GM12878 (cell line): ENCODE results near the gene ITGA7. TPM values are rescaled to one million over a fixed set of nuclear protein-coding genes. Genes with fewer than 3 reads are reported as not detected.

Source experiments
- ATAC-seq: fragments of 200-7000 bp; cut with Tn5 transposase; 3 replicates; pipeline ENCODE4 v1.9.1; 2020; ENCODE audit warnings: mild to moderate bottlenecking, moderate library complexity
- BruUV-seq: library from RNA; stranded (reverse); fragments of 400-500 nt; replicated peaks from 2 replicates; lab custom pipeline; 2021; lab: Mats Ljungman, UMichigan
- CTCF ChIA-PET: fragments of 300-600 bp; sonication (Branson Sonifier 250); formaldehyde crosslinking; extraction: SDS; loops from one replicate; lab custom pipeline; 2021; ENCODE audit warnings: inconsistent platforms; lab: Yijun Ruan, JAX
- POLR2A ChIA-PET: fragments of 350-600 bp; formaldehyde crosslinking; extraction: SDS; loops from one replicate; lab custom pipeline; 2021; ENCODE audit warnings: inconsistent platforms; lab: Charles Lee
- RAD21 ChIA-PET: fragments of 300-600 bp; sonication (Branson Sonifier 250); formaldehyde crosslinking; loops from one replicate; lab custom pipeline; 2023; ENCODE audit warnings: antibody characterized with exemption; ENCODE audit not compliant: unreplicated experiment; lab: Charles Lee
- SMC1A ChIA-PET: fragments of 300-600 bp; sonication (Branson Sonifier 250); formaldehyde crosslinking; loops from one replicate; lab custom pipeline; 2023; ENCODE audit not compliant: unreplicated experiment, uncharacterized antibody; lab: Charles Lee
- DNase-seq: peaks from one replicate; pipeline ENCODE4 v3.0.0-alpha.2; 2011; ENCODE audit warnings: low read depth, low spot score
- FAIRE-seq: peaks from 3 replicates; lab custom pipeline; 2011; peaks lifted over from hg19 to GRCh38; lab: Jason Lieb, UNC
- H2AFZ ChIP-seq: 2 replicates; pipeline ENCODE4 v1.6.0; 2011; ENCODE audit warnings: low read depth, low read length, control low read depth; ENCODE audit not compliant: control insufficient read depth
- H3K27ac ChIP-seq: 2 replicates; pipeline ENCODE4 v1.5.1; 2011; ENCODE audit warnings: control low read depth; ENCODE audit not compliant: control insufficient read depth, insufficient read depth
- H3K27me3 ChIP-seq, 2 experiments: replicated peaks in 1 of 2; 2 replicates each; pipeline versions ENCODE4 v1.6.0 to v1.6.1; 2011; ENCODE audit warnings: low read length in 1 of 2; ENCODE audit not compliant: control insufficient read depth in 2 of 2, insufficient read depth in 2 of 2
- H3K36me3 ChIP-seq, 2 experiments: 2 replicates each; pipeline ENCODE4 v1.5.1; 2011; ENCODE audit warnings: low read length in 1 of 2; ENCODE audit not compliant: control insufficient read depth in 2 of 2, insufficient read depth in 2 of 2
- H3K4me1 ChIP-seq: 2 replicates; pipeline ENCODE4 v1.6.1; 2011; ENCODE audit warnings: mild to moderate bottlenecking, low read length, moderate library complexity, mixed read lengths; ENCODE audit not compliant: control insufficient read depth, insufficient read depth
- H3K4me2 ChIP-seq: 2 replicates; pipeline ENCODE4 v1.6.0; 2011; ENCODE audit warnings: control low read depth; ENCODE audit not compliant: control insufficient read depth, insufficient read depth
- H3K4me3 ChIP-seq: fragments of 200-600 bp; sonication (generic); 2 replicates; pipeline ENCODE4 v1.5.1; 2016
- H3K79me2 ChIP-seq: 2 replicates; pipeline ENCODE4 v1.6.0; 2011; ENCODE audit warnings: low read length; ENCODE audit not compliant: control insufficient read depth, insufficient read depth
- H3K9ac ChIP-seq: 2 replicates; pipeline ENCODE4 v1.8.0; 2011; ENCODE audit warnings: low read length, control low read depth, mixed read lengths; ENCODE audit not compliant: control insufficient read depth, insufficient read depth
- H3K9me3 ChIP-seq: replicated peaks from 3 replicates; pipeline ENCODE4 v1.5.1; 2011; ENCODE audit warnings: mild to moderate bottlenecking, low read length; ENCODE audit not compliant: control insufficient read depth, insufficient read depth
- H4K20me1 ChIP-seq: 2 replicates; pipeline ENCODE4 v1.6.0; 2011; ENCODE audit not compliant: control insufficient read depth, insufficient read depth
- BCL11A ChIP-seq: IDR thresholded peaks from 2 replicates; pipeline ENCODE4 v1.6.1; 2011; ENCODE audit warnings: low read depth, low read length
- CBX3 ChIP-seq: fragments of 200-600 bp; sonication (generic); IDR thresholded peaks from 2 replicates; pipeline ENCODE4 v1.6.1; 2016; ENCODE audit warnings: low read depth, borderline replicate concordance
- FOXK2 ChIP-seq: fragments of 450-650 bp; IDR thresholded peaks from 2 replicates; pipeline ENCODE4 v1.6.1; 2017; ENCODE audit warnings: mild to moderate bottlenecking, moderate library complexity
- IKZF2 ChIP-seq, 2 experiments: fragments of 450-650 bp; IDR thresholded peaks; 2 replicates each; pipeline ENCODE4 v1.6.1; 2017; ENCODE audit warnings: mild to moderate bottlenecking in 2 of 2, moderate library complexity in 2 of 2
- LARP7 ChIP-seq: fragments of 450-650 bp; IDR thresholded peaks from 2 replicates; pipeline ENCODE4 v1.6.1; 2017; ENCODE audit warnings: mild to moderate bottlenecking
- NFYB ChIP-seq: IDR thresholded peaks from 2 replicates; pipeline ENCODE4 v1.6.1; 2011; ENCODE audit warnings: low read depth, mild to moderate bottlenecking, low read length, improper control_type of control experiment, moderate library complexity; ENCODE audit not compliant: insufficient read depth
- PKNOX1 ChIP-seq: fragments of 450-650 bp; IDR thresholded peaks from 2 replicates; pipeline ENCODE4 v1.6.1; 2016; ENCODE audit warnings: mild to moderate bottlenecking
- ZBED1 ChIP-seq: IDR thresholded peaks from 2 replicates; pipeline ENCODE4 v1.6.1; 2016; ENCODE audit warnings: borderline replicate concordance
- ZBTB11 ChIP-seq: fragments of 450-650 bp; formaldehyde crosslinking; IDR thresholded peaks from 2 replicates; pipeline ENCODE4 v1.5.0; 2022; ENCODE audit warnings: mild to moderate bottlenecking, missing genetic modification characterization
- ZBTB40 ChIP-seq: fragments of 450-650 bp; IDR thresholded peaks from 2 replicates; pipeline ENCODE4 v1.6.1; 2016; ENCODE audit warnings: mild to moderate bottlenecking, moderate library complexity, borderline replicate concordance
- whole genome bisulfite sequencing: methylation state at CpG from one replicate; pipeline ENCODE4 v1.1.6; 2016; ENCODE audit warnings: low lambda C conversion rate; ENCODE audit not compliant: insufficient replicate concordance, insufficient coverage; ENCODE audit errors: missing lambda C conversion rate; 5-methylcytosine and 5-hydroxymethylcytosine counted together
- in situ Hi-C: fragments of 300-500 bp; cut with MboI; formaldehyde crosslinking; loops from 9 replicates; pipeline ENCODE4 v1.14.3; 2018; ENCODE audit warnings: mixed read lengths
- intact Hi-C: fragments of 100-400 bp; cut with micrococcal nuclease; formaldehyde crosslinking; loops from one replicate; pipeline ENCODE4 v1.14.2; 2022; ENCODE audit not compliant: unreplicated experiment
- polyA plus RNA-seq, 11 experiments: library from polyadenylated mRNA; depleted of rRNA in 4 of 11; unstranded in 6 of 11; stranded (reverse) in 5 of 11; fragments of >200 nt; fragmentation: Nextera tagmentation in 4 of 11; fragmentation: Illumina TruSeq in 1 of 11; extraction: Ambion mirVana in 4 of 11; extraction: Trizol in 1 of 11; gene quantifications; 1 replicate in 1 of 11; 2 replicates in 10 of 11; pipeline versions ENCODE4 v1.2.1 to v1.2.3, GENCODE V29; 2011 to 2016; ENCODE audit warnings: inconsistent platforms in 2 of 11, missing spikeins in 2 of 11, low read depth in 1 of 11
- total RNA-seq, 4 experiments: library from RNA; depleted of rRNA in 3 of 4; stranded (reverse); fragments of >200 nt in 3 of 4; fragmentation: Illumina TruSeq in 1 of 4; extraction: Trizol in 1 of 4; gene quantifications; 2 replicates each; pipeline versions ENCODE4 v1.2.1 to v1.2.3, GENCODE V29; 2013 to 2021
- TF ChIP-seq, protein P1 (sequence below): fragments of 450-650 bp; IDR thresholded peaks from 2 replicates; pipeline ENCODE4 v1.6.1; 2017; ENCODE audit warnings: antibody characterized with exemption, mild to moderate bottlenecking, moderate library complexity

ITGA7 gene
- total and polyA plus RNA-seq, 10 of the 15 experiments (the other 5 are each of a cell fraction or from before 2014, with no cell fraction given): 0.18 to 5.1 (median 1.5) TPM

DNA sequence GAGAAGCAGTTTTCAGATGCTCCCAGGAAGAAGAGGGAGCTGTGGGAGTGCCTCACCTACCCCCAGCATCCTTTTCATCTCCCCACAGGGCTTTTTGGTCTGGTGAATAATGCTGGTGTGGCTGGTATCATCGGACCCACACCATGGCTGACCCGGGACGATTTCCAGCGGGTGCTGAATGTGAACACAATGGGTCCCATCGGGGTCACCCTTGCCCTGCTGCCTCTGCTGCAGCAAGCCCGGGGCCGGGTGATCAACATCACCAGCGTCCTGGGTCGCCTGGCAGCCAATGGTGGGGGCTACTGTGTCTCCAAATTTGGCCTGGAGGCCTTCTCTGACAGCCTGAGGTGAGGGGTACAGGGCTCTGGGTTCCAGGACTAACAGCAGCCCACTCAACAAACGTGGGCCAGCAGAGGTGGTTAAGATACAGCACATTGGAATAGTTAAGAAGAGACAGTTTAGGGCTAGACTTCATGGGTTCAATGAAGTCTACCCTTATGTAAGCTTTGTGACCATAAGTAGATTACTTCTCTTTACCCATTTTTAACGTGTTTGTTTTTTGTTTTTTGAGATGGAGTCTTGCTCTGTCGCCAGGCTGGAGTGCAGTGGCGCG is 14.0 kb upstream of the ITGA7 start:
- TF ChIP-seq FOXK2 (no peak), ZBTB11 (CRISPR knock-in tag) (no peak), LARP7 (no peak), IKZF2 (IDR thresholded peaks at IDR 0.05) (no peak), NFYB (no peak), PKNOX1 (no peak), CBX3 (no peak), ZBED1 (no peak), ZBTB40 (no peak), BCL11A (no peak)
- TF ChIP-seq, protein P1, sequence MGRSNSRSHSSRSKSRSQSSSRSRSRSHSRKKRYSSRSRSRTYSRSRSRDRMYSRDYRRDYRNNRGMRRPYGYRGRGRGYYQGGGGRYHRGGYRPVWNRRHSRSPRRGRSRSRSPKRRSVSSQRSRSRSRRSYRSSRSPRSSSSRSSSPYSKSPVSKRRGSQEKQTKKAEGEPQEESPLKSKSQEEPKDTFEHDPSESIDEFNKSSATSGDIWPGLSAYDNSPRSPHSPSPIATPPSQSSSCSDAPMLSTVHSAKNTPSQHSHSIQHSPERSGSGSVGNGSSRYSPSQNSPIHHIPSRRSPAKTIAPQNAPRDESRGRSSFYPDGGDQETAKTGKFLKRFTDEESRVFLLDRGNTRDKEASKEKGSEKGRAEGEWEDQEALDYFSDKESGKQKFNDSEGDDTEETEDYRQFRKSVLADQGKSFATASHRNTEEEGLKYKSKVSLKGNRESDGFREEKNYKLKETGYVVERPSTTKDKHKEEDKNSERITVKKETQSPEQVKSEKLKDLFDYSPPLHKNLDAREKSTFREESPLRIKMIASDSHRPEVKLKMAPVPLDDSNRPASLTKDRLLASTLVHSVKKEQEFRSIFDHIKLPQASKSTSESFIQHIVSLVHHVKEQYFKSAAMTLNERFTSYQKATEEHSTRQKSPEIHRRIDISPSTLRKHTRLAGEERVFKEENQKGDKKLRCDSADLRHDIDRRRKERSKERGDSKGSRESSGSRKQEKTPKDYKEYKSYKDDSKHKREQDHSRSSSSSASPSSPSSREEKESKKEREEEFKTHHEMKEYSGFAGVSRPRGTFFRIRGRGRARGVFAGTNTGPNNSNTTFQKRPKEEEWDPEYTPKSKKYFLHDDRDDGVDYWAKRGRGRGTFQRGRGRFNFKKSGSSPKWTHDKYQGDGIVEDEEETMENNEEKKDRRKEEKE: no peak
- no peaks in the 10 kb centered on the region for H4K20me1 ChIP-seq
- H3K27ac ChIP-seq: no peak overlapping the region
- FAIRE-seq: no peak
- H3K9me3 ChIP-seq: no peaks in the 10 kb centered on the region
- H3K9ac ChIP-seq: no peak overlapping the region
- WGBS: 84% methylated on average over 14 of the region's 14 CpGs
- ChIA-PET SMC1A (interaction anchor here (1.1 to 3.5 kb wide), 5 partner anchors 8 to 65 kb away, joined by 3 to 16 read pairs (median 3); no protein-coding TSS in a partner anchor), CTCF (interaction anchor here (0.8 to 11.4 kb wide), 9 partner anchors 8 to 997 kb away, joined by 3 to 205 read pairs (median 5); partner anchors contain the start of genes CD63, ORMDL2 and SARNP), POLR2A (interaction anchor here (0.9 to 1.0 kb wide), 2 partner anchors 16 to 24 kb away, joined by 3 to 4 read pairs; no protein-coding TSS in a partner anchor), RAD21 (interaction anchor here (2.2 to 11.0 kb wide), 2 partner anchors 15 to 65 kb away, joined by 7 to 113 read pairs; no protein-coding TSS in a partner anchor)
- peaks cover 8% of the 10 kb centered on the region for H3K79me2 ChIP-seq
- H3K4me1 ChIP-seq: peaks cover 25% of the 10 kb centered on the region
- H2AFZ ChIP-seq: no peak overlapping the region
- no peak overlapping the region for H3K4me3 ChIP-seq
- H3K27me3 ChIP-seq: no peaks in the 10 kb centered on the region
- BruUV-seq: no TSS peak
- intact Hi-C loops: loop anchor here (1.0 kb wide), 1 partner anchor 61 kb away; no protein-coding TSS in a partner anchor
- no peak for DNase-seq
- no peak overlapping the region for H3K4me2 ChIP-seq
- H3K36me3 ChIP-seq: peaks cover 7% of the 10 kb centered on the region in 2 experiments; a peak in 3 of 4 replicates
- no peak for ATAC-seq
- in situ Hi-C loops: no loop called here
